Common myeloid progenitor, CD34-positive (primary cell): ENCODE measurements around the gene PRSS27. TPM values are rescaled to one million over a fixed set of nuclear protein-coding genes. Genes with fewer than 3 reads are reported as not detected.

Source experiments
- CTCF ChIA-PET: fragments of 350-600 bp; sonication (Branson Sonifier 250); formaldehyde crosslinking; loops from one replicate; lab custom pipeline; 2021; ENCODE audit warnings: antibody characterized with exemption; lab: Charles Lee
- POLR2A ChIA-PET: fragments of 350-600 bp; sonication (Branson Sonifier 250); formaldehyde crosslinking; loops from one replicate; lab custom pipeline; 2021; ENCODE audit warnings: antibody characterized with exemption; lab: Charles Lee
- DNase-seq, 3 donors: peaks; one replicate each; pipeline versions ENCODE4 v3.0.0 to v3.0.0-alpha.2; 2013
- H3K27ac ChIP-seq, 2 experiments: 1 replicate in 1 of 2; 2 replicates in 1 of 2; pipeline ENCODE4 v1.7.0; 2013; ENCODE audit warnings: inconsistent platforms in 2 of 2, low read length in 2 of 2, mild to moderate bottlenecking in 2 of 2, low read depth in 1 of 2, moderate library complexity in 1 of 2; ENCODE audit not compliant: severe bottlenecking in 2 of 2, insufficient read depth in 1 of 2, poor library complexity in 1 of 2
- H3K27me3 ChIP-seq, 5 experiments: replicated peaks in 2 of 5; 1 replicate in 3 of 5; 2 replicates in 2 of 5; pipeline versions ENCODE4 v1.6.1 to v1.7.0; 2013; ENCODE audit warnings: low read length in 4 of 5, mild to moderate bottlenecking in 2 of 5, moderate library complexity in 2 of 5, inconsistent platforms in 1 of 5; ENCODE audit not compliant: insufficient read depth in 5 of 5, control insufficient read depth in 4 of 5
- H3K36me3 ChIP-seq, 4 experiments: 1 replicate in 2 of 4; 2 replicates in 2 of 4; pipeline versions ENCODE4 v1.6.1 to v1.7.0; 2013; ENCODE audit warnings: low read length in 3 of 4, control low read depth in 1 of 4, mild to moderate bottlenecking in 1 of 4; ENCODE audit not compliant: control insufficient read depth in 4 of 4, insufficient read depth in 4 of 4
- H3K4me1 ChIP-seq, 4 experiments: 1 replicate in 3 of 4; 2 replicates in 1 of 4; pipeline versions ENCODE4 v1.6.1 to v1.7.1; 2013; ENCODE audit warnings: low read length in 3 of 4, mild to moderate bottlenecking in 3 of 4, control low read depth in 1 of 4, inconsistent platforms in 1 of 4, moderate library complexity in 1 of 4; ENCODE audit not compliant: control insufficient read depth in 4 of 4, insufficient read depth in 4 of 4; ENCODE audit errors: control extremely low read depth in 1 of 4
- H3K4me3 ChIP-seq, 7 experiments: 1 replicate in 4 of 7; 2 replicates in 3 of 7; pipeline versions ENCODE4 v1.5.1 to v1.7.0; 2013; ENCODE audit warnings: mild to moderate bottlenecking in 7 of 7, low read length in 6 of 7, moderate library complexity in 6 of 7, inconsistent platforms in 2 of 7, low read depth in 2 of 7, control low read depth in 1 of 7; ENCODE audit not compliant: insufficient read depth in 4 of 7, control insufficient read depth in 1 of 7; ENCODE audit errors: extremely low read depth in 1 of 7
- H3K9me3 ChIP-seq, 5 experiments: 1 replicate in 4 of 5; 2 replicates in 1 of 5; pipeline versions ENCODE4 v1.6.1 to v1.7.1; 2013; ENCODE audit warnings: low read length in 4 of 5, mild to moderate bottlenecking in 2 of 5, inconsistent platforms in 1 of 5, low read depth in 1 of 5, moderate library complexity in 1 of 5; ENCODE audit not compliant: control insufficient read depth in 4 of 5, insufficient read depth in 2 of 5; ENCODE audit errors: control extremely low read depth in 1 of 5
- WGBS: methylation state at CpG from one replicate; pipeline ENCODE4 v1.1.5; 2013; ENCODE audit not compliant: insufficient coverage; 5-methylcytosine and 5-hydroxymethylcytosine counted together
- polyA plus RNA-seq: library from polyadenylated mRNA; unstranded; fragments of 120-200 nt; gene quantifications from one replicate; pipeline ENCODE4 v1.2.1, GENCODE V29; 2013

PRSS27 gene
- 2.2 TPM for polyA plus RNA-seq

DNA sequence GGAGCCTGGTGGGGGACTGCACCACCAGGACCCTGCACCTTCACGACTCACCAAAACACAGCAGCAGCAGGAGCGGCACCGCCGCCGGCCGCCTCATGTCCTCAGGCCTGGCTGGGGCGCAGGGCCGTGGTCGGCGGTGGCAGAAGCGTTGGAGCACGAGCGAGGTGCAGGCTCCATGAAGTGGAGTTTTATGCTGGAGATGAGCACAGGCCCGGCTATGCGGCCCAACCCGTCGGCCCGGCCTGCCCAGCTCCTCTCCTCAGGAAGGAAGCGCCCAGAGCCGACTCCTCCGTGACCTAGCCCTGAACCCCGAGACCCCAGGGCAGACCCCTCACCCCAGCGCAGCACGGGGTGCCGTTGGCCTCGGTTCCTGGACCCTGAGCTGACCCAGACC is at the start of gene PRSS27:
TSS of gene PRSS27 (minus strand) at position 161 of the 394 bp plus-strand sequence. CDS start at position 97, 64 bp downstream.
- no peaks in the 10 kb centered on the region for H3K9me3 ChIP-seq
- peaks cover 0 to 46% (median 33%) of the 10 kb centered on the region in 4 experiments for H3K4me1 ChIP-seq
- peaks cover 0 to 5% (median 0%) of the 10 kb centered on the region in 5 experiments for H3K27me3 ChIP-seq
- H3K4me3 ChIP-seq, result peak within 1 kb of the TSS; percentile 32 to 81 (median 60)
- DNase-seq, result no peak
- POLR2A ChIA-PET, result interaction anchor here (0.6 to 1.0 kb wide), 2 partner anchors 20 to 33 kb away, joined by 3 read pairs; no protein-coding TSS in a partner anchor
- CTCF ChIA-PET, result no interaction called here
- peak within 1 kb of the TSS in 1 of 2 experiments; percentile 49 for H3K27ac ChIP-seq
- H3K36me3 ChIP-seq, result no peaks in the 10 kb centered on the region
- WGBS, result 90% methylated on average over 20 of the region's 26 CpGs

DNA sequence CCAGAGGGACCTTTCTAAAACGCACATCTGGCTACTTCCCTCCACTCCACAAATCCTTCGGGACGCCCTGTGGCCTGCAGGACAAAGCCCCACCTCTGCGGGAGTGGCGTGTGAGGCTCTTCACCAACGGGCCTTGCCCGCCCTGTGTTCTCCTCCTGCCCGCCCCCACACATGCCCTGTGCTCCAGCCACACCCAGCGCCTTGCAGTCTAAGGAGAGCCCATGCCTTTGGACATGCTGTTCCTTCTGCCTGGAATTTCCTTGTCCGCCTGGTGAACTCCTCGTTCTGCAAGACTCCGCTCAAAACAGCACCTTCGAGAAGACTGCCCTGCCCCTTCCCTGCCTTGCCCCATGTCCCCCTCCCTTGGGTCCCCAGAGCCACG is 49.6 kb upstream of the PRSS27 start:
- no peaks in the 10 kb centered on the region for H3K4me1 ChIP-seq
- POLR2A ChIA-PET, result no interaction called here
- H3K27ac ChIP-seq, result no peak overlapping the region

GRCh38 chr16:2769100-2769529 is 49.1 kb upstream of the PRSS27 start:
- no peaks in the 10 kb centered on the region for H3K9me3 ChIP-seq
- ChIA-PET CTCF (interaction anchor here (1.7 kb wide), 1 partner anchor 10 kb away, joined by 5 read pairs; no protein-coding TSS in a partner anchor), POLR2A (no interaction called here)
- peaks cover 32 to 95% (median 79%) of the 10 kb centered on the region in 4 experiments for H3K36me3 ChIP-seq
- no peak for DNase-seq
- H3K4me3 ChIP-seq, result no peak overlapping the region
- WGBS, result 90% methylated on average over 3 of the region's 11 CpGs
- H3K27me3 ChIP-seq, result no peaks in the 10 kb centered on the region
- no peaks in the 10 kb centered on the region for H3K4me1 ChIP-seq
- H3K27ac ChIP-seq, result peak overlapping the region in 1 of 2 experiments; percentile 2

More for the DNA sequence above, 49.6 kb upstream of the PRSS27 start:
- no peak for DNase-seq
- H3K27me3 ChIP-seq, result no peaks in the 10 kb centered on the region
- H3K36me3 ChIP-seq, result peaks cover 27 to 95% (median 76%) of the 10 kb centered on the region in 4 experiments
- WGBS, result 95% methylated on average over 13 of the region's 14 CpGs
- CTCF ChIA-PET, result interaction anchor here (0.6 to 1.7 kb wide), 3 partner anchors 11 to 29 kb away, joined by 3 to 5 read pairs (median 3); no protein-coding TSS in a partner anchor
- H3K4me3 ChIP-seq, result no peak overlapping the region
- H3K9me3 ChIP-seq, result no peaks in the 10 kb centered on the region

GRCh38 chr16:2768403-2769089 is 48.5 kb upstream of the PRSS27 start:
- ChIA-PET POLR2A (no interaction called here), CTCF (interaction anchor here (1.7 kb wide), 1 partner anchor 10 kb away, joined by 5 read pairs; no protein-coding TSS in a partner anchor)
- H3K4me1 ChIP-seq, result no peaks in the 10 kb centered on the region
- no peaks in the 10 kb centered on the region for H3K27me3 ChIP-seq
- H3K36me3 ChIP-seq, result peaks cover 35 to 96% (median 81%) of the 10 kb centered on the region in 4 experiments
- DNase-seq, result no peak
- no peaks in the 10 kb centered on the region for H3K9me3 ChIP-seq
- over 99% methylated on average over 15 of the region's 17 CpGs for WGBS
- H3K27ac ChIP-seq, result peak overlapping the region in 1 of 2 experiments; percentile 2
- H3K4me3 ChIP-seq, result no peak overlapping the region

- ChIA-PET POLR2A (no interaction called here), CTCF (interaction anchor here (1.7 kb wide), 1 partner anchor 9 kb away, joined by 5 read pairs; no protein-coding TSS in a partner anchor)
- H3K27ac ChIP-seq, result no peak overlapping the region
- 97% methylated on average over 5 of the region's 14 CpGs for WGBS
- no peaks in the 10 kb centered on the region for H3K27me3 ChIP-seq
- no peak overlapping the region for H3K4me3 ChIP-seq
- no peak for DNase-seq
- H3K9me3 ChIP-seq, result no peaks in the 10 kb centered on the region
- H3K36me3 ChIP-seq, result peaks cover 34 to 96% (median 81%) of the 10 kb centered on the region in 4 experiments
- H3K4me1 ChIP-seq, result no peaks in the 10 kb centered on the region
These were observed 47.9 kb upstream of the PRSS27 start for GRCh38 chr16:2767891-2768290.

DNA sequence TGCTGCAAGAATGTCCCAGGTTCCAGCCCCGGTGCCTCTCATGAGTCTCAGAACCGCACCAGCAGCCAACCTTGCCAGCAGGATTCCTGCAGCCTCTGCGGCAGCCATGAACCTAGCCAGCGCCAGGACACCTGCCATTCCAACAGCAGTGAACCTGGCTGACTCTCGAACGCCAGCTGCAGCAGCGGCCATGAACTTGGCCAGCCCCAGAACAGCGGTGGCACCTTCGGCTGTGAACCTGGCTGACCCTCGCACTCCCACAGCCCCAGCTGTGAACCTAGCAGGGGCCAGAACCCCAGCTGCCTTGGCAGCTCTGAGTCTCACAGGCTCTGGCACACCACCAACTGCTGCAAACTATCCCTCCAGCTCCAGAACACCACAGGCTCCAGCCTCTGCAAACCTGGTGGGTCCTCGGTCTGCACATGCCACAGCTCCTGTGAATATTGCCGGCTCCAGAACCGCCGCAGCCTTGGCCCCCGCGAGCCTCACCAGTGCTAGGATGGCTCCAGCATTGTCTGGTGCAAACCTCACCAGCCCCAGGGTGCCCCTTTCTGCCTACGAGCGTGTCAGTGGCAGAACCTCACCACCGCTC is 47.2 kb upstream of the PRSS27 start:
- no peaks in the 10 kb centered on the region for H3K4me1 ChIP-seq
- no peak overlapping the region for H3K4me3 ChIP-seq
- DNase-seq, result no peak
- no peaks in the 10 kb centered on the region for H3K9me3 ChIP-seq
- H3K27me3 ChIP-seq, result no peaks in the 10 kb centered on the region
- H3K27ac ChIP-seq, result no peak overlapping the region
- POLR2A ChIA-PET, result no interaction called here
- H3K36me3 ChIP-seq, result peaks cover 37 to 100% (median 86%) of the 10 kb centered on the region in 4 experiments
- CTCF ChIA-PET, result interaction anchor here (0.7 kb wide), 1 partner anchor 9 kb away, joined by 4 read pairs; no protein-coding TSS in a partner anchor
- WGBS, result 97% methylated on average over 19 of the region's 19 CpGs
